ENCODE measurements around the gene NRP2. TPM values are rescaled to one million over a fixed set of nuclear protein-coding genes. Genes with fewer than 3 reads are reported as not detected.

The NRP2 gene
- total RNA-seq, 1 experiment from 2014 or later: 1.2 TPM

- H3K4me2 ChIP-seq (ENCODE audit: low read length): no peak overlapping the region
- no peak overlapping the region for H2AFZ ChIP-seq (ENCODE audit: low read depth, low read length, poor library complexity, severe bottlenecking)
- ATAC-seq: no peak
- H3K9ac ChIP-seq (ENCODE audit: low read length): no peak overlapping the region
- intact Hi-C loops (cut with micrococcal nuclease): no loop called here
- H3K9me2 ChIP-seq (ENCODE audit: insufficient read depth): no peaks in the 10 kb centered on the region
- ChIA-PET POLR2A (no interaction called here), CTCF (no interaction called here), RAD21 (ENCODE audit: low non-redundant PET in 1 of 2, low total read pairs in 2 of 2, uncharacterized antibody in 2 of 2, unreplicated experiment in 2 of 2) (no interaction called here)
- no peaks in the 10 kb centered on the region for H4K20me1 ChIP-seq (ENCODE audit: insufficient read depth)
- H3K36me3 ChIP-seq (ENCODE audit: control insufficient read depth in 1 of 2, insufficient read depth in 2 of 2, low read length in 2 of 2): no peaks in the 10 kb centered on the region
- no peaks in the 10 kb centered on the region for H3K79me2 ChIP-seq (ENCODE audit: insufficient read depth, low read length)
- no TSS peak for BruUV-seq (replicated peaks)
- no peak overlapping the region for H3K27ac ChIP-seq (ENCODE audit: low read depth, low read length)
- peaks cover 15% of the 10 kb centered on the region; the same call in 1 of the 2 replicates for H3K27me3 ChIP-seq (ENCODE audit: insufficient read depth, low read length)
- H3K9me3 ChIP-seq (ENCODE audit: control insufficient read depth in 1 of 2, insufficient read depth in 1 of 2, low read depth in 1 of 2, low read length in 2 of 2): no peaks in the 10 kb centered on the region
- no peak for DNase-seq (ENCODE audit: low read depth, low spot score)
- no peak overlapping the region for H3K4me3 ChIP-seq (replicated peaks in 1 of 2; ENCODE audit: low read depth in 1 of 2, low read length in 2 of 2)
- no peaks in the 10 kb centered on the region for H3K4me1 ChIP-seq (ENCODE audit: control insufficient read depth in 1 of 2, insufficient read depth in 2 of 2, low read length in 2 of 2)
- TF ChIP-seq REST (IDR thresholded peaks at IDR 0.05; ENCODE audit: low read depth) (no peak), SRF (IDR thresholded peaks at IDR 0.05; ENCODE audit: low read depth) (no peak), TCF7L2 (IDR thresholded peaks at IDR 0.05; ENCODE audit: borderline replicate concordance, extremely low read depth, insufficient read depth, insufficient read length) (no peak), EZH2phosphoT487 (IDR thresholded peaks at IDR 0.05; ENCODE audit: borderline replicate concordance) (no peak), FOSL1 (IDR thresholded peaks at IDR 0.05; ENCODE audit: low read depth) (no peak)
These were observed 114.6 kb downstream of the NRP2 start for GRCh38 chr2:205796805-205797313.

GRCh38 chr2:205797866-205798265, 115.6 kb downstream of the NRP2 start:
- Histone ChIP-seq H3K4me2 (ENCODE audit: low read length) (no peak overlapping the region), H3K9ac (ENCODE audit: low read length) (no peak overlapping the region), H3K27me3 (ENCODE audit: insufficient read depth, low read length) (peaks cover 14% of the 10 kb centered on the region; the same call in 1 of the 2 replicates), H3K36me3 (ENCODE audit: control insufficient read depth in 1 of 2, insufficient read depth in 2 of 2, low read length in 2 of 2) (no peaks in the 10 kb centered on the region), H2AFZ (ENCODE audit: low read depth, low read length, poor library complexity, severe bottlenecking) (no peak overlapping the region), H3K27ac (ENCODE audit: low read depth, low read length) (no peak overlapping the region), H4K20me1 (ENCODE audit: insufficient read depth) (no peaks in the 10 kb centered on the region), H3K4me1 (ENCODE audit: control insufficient read depth in 1 of 2, insufficient read depth in 2 of 2, low read length in 2 of 2) (no peaks in the 10 kb centered on the region), H3K9me2 (ENCODE audit: insufficient read depth) (no peaks in the 10 kb centered on the region), H3K9me3 (ENCODE audit: control insufficient read depth in 1 of 2, insufficient read depth in 1 of 2, low read depth in 1 of 2, low read length in 2 of 2) (no peaks in the 10 kb centered on the region), H3K79me2 (ENCODE audit: insufficient read depth, low read length) (no peaks in the 10 kb centered on the region), H3K4me3 (replicated peaks in 1 of 2; ENCODE audit: low read depth in 1 of 2, low read length in 2 of 2) (no peak overlapping the region)
- intact Hi-C loops (cut with micrococcal nuclease): no loop called here
- ATAC-seq: no peak
- DNase-seq (ENCODE audit: low read depth, low spot score): no peak
- ChIA-PET POLR2A (no interaction called here), CTCF (no interaction called here), RAD21 (ENCODE audit: low non-redundant PET in 1 of 2, low total read pairs in 2 of 2, uncharacterized antibody in 2 of 2, unreplicated experiment in 2 of 2) (no interaction called here)
- BruUV-seq (replicated peaks): no TSS peak
- TF ChIP-seq SRF (IDR thresholded peaks at IDR 0.05; ENCODE audit: low read depth) (no peak), FOSL1 (IDR thresholded peaks at IDR 0.05; ENCODE audit: low read depth) (no peak), ZFX (IDR thresholded peaks at IDR 0.05) (no peak), EZH2phosphoT487 (IDR thresholded peaks at IDR 0.05; ENCODE audit: borderline replicate concordance) (no peak), ZNF274 (IDR thresholded peaks at IDR 0.05; ENCODE audit: low read depth, low read length) (no peak), RAD21 (IDR thresholded peaks at IDR 0.05; ENCODE audit: low read depth) (no peak), JUND (IDR thresholded peaks at IDR 0.05) (no peak), YY1 (IDR thresholded peaks at IDR 0.05; ENCODE audit: extremely low read depth, insufficient replicate concordance, low read depth, low read length) (no peak), SIN3A (IDR thresholded peaks at IDR 0.05; ENCODE audit: low read depth) (no peak), REST (IDR thresholded peaks at IDR 0.05; ENCODE audit: low read depth) (no peak)

All from HCT116 (cell line).